Measurements from ENCODE around the gene TGFBR3. TPM values are rescaled to one million over a fixed set of nuclear protein-coding genes. Genes with fewer than 3 reads are reported as not detected.

TGFBR3 gene
- total RNA-seq, 1 experiment from 2014 or later: 3.1 TPM

GRCh38 chr1:91881280-91881679, 4.7 kb downstream of the TGFBR3 start:
- no peak for DNase-seq (ENCODE audit: low spot score)
- no peaks in the 10 kb centered on the region for H3K27me3 ChIP-seq (replicated peaks; ENCODE audit: insufficient read depth, low read depth, low read length, poor library complexity)
- no peak overlapping the region for H3K27ac ChIP-seq (ENCODE audit: low read depth, low read length, poor library complexity, severe bottlenecking)
- CTCF ChIA-PET: interaction anchor here (0.5 kb wide), 1 partner anchor 437 kb away, joined by 12 read pairs; no protein-coding TSS in a partner anchor
- no peaks in the 10 kb centered on the region for H3K36me3 ChIP-seq (ENCODE audit: insufficient read depth, low read length, poor library complexity, severe bottlenecking)
- peaks cover 16% of the 10 kb centered on the region for H3K4me1 ChIP-seq (ENCODE audit: insufficient read depth, low read length, poor library complexity, severe bottlenecking)
- intact Hi-C loops (cut with micrococcal nuclease; ENCODE audit: unreplicated experiment): no loop called here
- no peak overlapping the region for H3K4me3 ChIP-seq (ENCODE audit: low read depth, low read length, poor library complexity, severe bottlenecking)
- POLR2A ChIA-PET (ENCODE audit: low non-redundant PET): no interaction called here
- H3K9me3 ChIP-seq (ENCODE audit: low read depth, low read length, poor library complexity, severe bottlenecking): no peaks in the 10 kb centered on the region
- TF ChIP-seq EZH2 (IDR thresholded peaks at IDR 0.05; ENCODE audit: borderline replicate concordance, low read depth, low read length, poor library complexity, severe bottlenecking) (no peak), CTCF (conservative IDR thresholded peaks at IDR 0.05; ENCODE audit: low read depth, low read length) (no peak)
- no TSS peak for BruUV-seq (replicated peaks)

- H3K9me3 ChIP-seq (ENCODE audit: low read depth, low read length, poor library complexity, severe bottlenecking): no peaks in the 10 kb centered on the region
- no peaks in the 10 kb centered on the region for H3K27me3 ChIP-seq (replicated peaks; ENCODE audit: insufficient read depth, low read depth, low read length, poor library complexity)
- H3K4me1 ChIP-seq (ENCODE audit: insufficient read depth, low read length, poor library complexity, severe bottlenecking): peaks cover 14% of the 10 kb centered on the region
- no TSS peak for BruUV-seq (replicated peaks)
- no peak overlapping the region for H3K4me3 ChIP-seq (ENCODE audit: low read depth, low read length, poor library complexity, severe bottlenecking)
- no peak for TF ChIP-seq EZH2 (IDR thresholded peaks at IDR 0.05; ENCODE audit: borderline replicate concordance, low read depth, low read length, poor library complexity, severe bottlenecking)
- H3K27ac ChIP-seq (ENCODE audit: low read depth, low read length, poor library complexity, severe bottlenecking): no peak overlapping the region
- DNase-seq (ENCODE audit: low spot score): no peak
- CTCF ChIA-PET: no interaction called here
- no peaks in the 10 kb centered on the region for H3K36me3 ChIP-seq (ENCODE audit: insufficient read depth, low read length, poor library complexity, severe bottlenecking)
- POLR2A ChIA-PET (ENCODE audit: low non-redundant PET): no interaction called here
- intact Hi-C loops (cut with micrococcal nuclease; ENCODE audit: unreplicated experiment): no loop called here
These were observed 6.2 kb downstream of the TGFBR3 start for GRCh38 chr1:91879733-91880132.

- no peaks in the 10 kb centered on the region for H3K4me1 ChIP-seq (ENCODE audit: insufficient read depth, low read length, poor library complexity, severe bottlenecking)
- intact Hi-C loops (cut with micrococcal nuclease; ENCODE audit: unreplicated experiment): no loop called here
- H3K36me3 ChIP-seq (ENCODE audit: insufficient read depth, low read length, poor library complexity, severe bottlenecking): no peaks in the 10 kb centered on the region
- no peak overlapping the region for H3K4me3 ChIP-seq (ENCODE audit: low read depth, low read length, poor library complexity, severe bottlenecking)
- no peak for DNase-seq (ENCODE audit: low spot score)
- BruUV-seq (replicated peaks): no TSS peak
- H3K27me3 ChIP-seq (replicated peaks; ENCODE audit: insufficient read depth, low read depth, low read length, poor library complexity): no peaks in the 10 kb centered on the region
- POLR2A ChIA-PET (ENCODE audit: low non-redundant PET): no interaction called here
- H3K9me3 ChIP-seq (ENCODE audit: low read depth, low read length, poor library complexity, severe bottlenecking): no peaks in the 10 kb centered on the region
- CTCF ChIA-PET: no interaction called here
- TF ChIP-seq CTCF (conservative IDR thresholded peaks at IDR 0.05; ENCODE audit: low read depth, low read length) (no peak), EZH2 (IDR thresholded peaks at IDR 0.05; ENCODE audit: borderline replicate concordance, low read depth, low read length, poor library complexity, severe bottlenecking) (no peak)
- no peak overlapping the region for H3K27ac ChIP-seq (ENCODE audit: low read depth, low read length, poor library complexity, severe bottlenecking)
These were observed 8.3 kb downstream of the TGFBR3 start for GRCh38 chr1:91877574-91878208.

All from A673 (cell line).